Mucosa of descending colon (tissue), 3 donors: Measurements from ENCODE around the gene SPON1. TPM values are rescaled to one million over a fixed set of nuclear protein-coding genes. Genes with fewer than 3 reads are reported as not detected.

Experiments
- ATAC-seq: fragments of 200-7000 bp; cut with Tn5 transposase; one replicate; pipeline ENCODE4 v1.9.1; 2020; ENCODE audit warnings: mild to moderate bottlenecking, moderate library complexity
- DNase-seq, 3 donors: peaks; one replicate each; pipeline ENCODE4 v3.0.0-alpha.2; 2020
- H3K36me3 ChIP-seq: fragments of 200-600 bp; one replicate; pipeline ENCODE4 v1.8.0; 2021; ENCODE audit warnings: low read depth, mild to moderate bottlenecking
- H3K4me1 ChIP-seq: fragments of 200-600 bp; one replicate; pipeline ENCODE4 v1.8.0; 2021; ENCODE audit warnings: low read depth, mild to moderate bottlenecking
- H3K4me3 ChIP-seq: fragments of 200-600 bp; one replicate; pipeline ENCODE4 v1.8.0; 2021; ENCODE audit warnings: mild to moderate bottlenecking
- H3K9me3 ChIP-seq: fragments of 200-600 bp; one replicate; pipeline ENCODE4 v1.8.0; 2021; ENCODE audit warnings: mild to moderate bottlenecking
- CTCF ChIP-seq: fragments of 200-600 bp; IDR thresholded peaks from one replicate; pipeline ENCODE4 v1.8.0; 2022; ENCODE audit warnings: antibody characterized with exemption, mild to moderate bottlenecking
- intact Hi-C, 2 donors: fragments of 100-400 bp; cut with DNase I in 1 of 2; cut with micrococcal nuclease in 1 of 2; formaldehyde crosslinking; loops; one replicate each; pipeline versions ENCODE4 v1.11.0 to v1.11.1; 2022; cut with DNase I, micrococcal nuclease
- total RNA-seq, 3 donors: library from RNA; stranded (reverse); fragmentation: NEBNext Ultra II Directional in 2 of 3; extraction: Animal tissue kit (Norgen Biotek cat#: 25700) in 2 of 3; gene quantifications; one replicate each; pipeline versions ENCODE4 v1.2.1 to v1.2.4, GENCODE V29; 2021 to 2023
- donor health status: DM: no; HTN: no; CAD: no; lungs with moderate emphysema.
- donor health status: DM: no; HTN: no; CAD: no.
- donor health status: DM: no; HTN: yes; CAD: no.

SPON1 gene
- total RNA-seq, 3 donors from 2014 or later: 43.6 to 85.5 (median 64.2) TPM

DNA sequence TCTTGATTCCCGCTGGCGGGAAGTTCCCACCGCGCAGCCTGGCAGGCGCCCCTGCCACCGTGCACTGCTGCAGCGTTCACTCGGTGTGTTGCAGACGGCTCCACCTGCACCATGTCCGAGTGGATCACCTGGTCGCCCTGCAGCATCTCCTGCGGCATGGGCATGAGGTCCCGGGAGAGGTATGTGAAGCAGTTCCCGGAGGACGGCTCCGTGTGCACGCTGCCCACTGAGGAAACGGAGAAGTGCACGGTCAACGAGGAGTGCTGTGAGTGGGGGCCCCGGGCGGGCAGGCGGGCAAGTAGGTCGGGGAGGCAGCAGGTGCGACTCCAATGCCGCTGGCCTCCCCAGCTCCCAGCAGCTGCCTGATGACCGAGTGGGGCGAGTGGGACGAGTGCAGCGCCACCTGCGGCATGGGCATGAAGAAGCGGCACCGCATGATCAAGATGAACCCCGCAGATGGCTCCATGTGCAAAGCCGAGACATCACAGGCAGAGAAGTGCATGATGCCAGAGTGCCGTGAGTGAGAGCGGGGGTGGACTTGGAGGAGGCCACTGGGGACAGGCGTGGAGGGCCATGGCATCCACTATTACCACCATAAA is 296.8 kb downstream of the SPON1 start:
- intact Hi-C loops: no loop called here
- no peak for TF ChIP-seq CTCF
- H3K4me3 ChIP-seq: no peak overlapping the region
- no peak for ATAC-seq
- no peaks in the 10 kb centered on the region for H3K9me3 ChIP-seq
- no peaks in the 10 kb centered on the region for H3K36me3 ChIP-seq
- peak in 1 of 3 donors; percentile 54 for DNase-seq
- peaks cover 18% of the 10 kb centered on the region for H3K4me1 ChIP-seq

DNA sequence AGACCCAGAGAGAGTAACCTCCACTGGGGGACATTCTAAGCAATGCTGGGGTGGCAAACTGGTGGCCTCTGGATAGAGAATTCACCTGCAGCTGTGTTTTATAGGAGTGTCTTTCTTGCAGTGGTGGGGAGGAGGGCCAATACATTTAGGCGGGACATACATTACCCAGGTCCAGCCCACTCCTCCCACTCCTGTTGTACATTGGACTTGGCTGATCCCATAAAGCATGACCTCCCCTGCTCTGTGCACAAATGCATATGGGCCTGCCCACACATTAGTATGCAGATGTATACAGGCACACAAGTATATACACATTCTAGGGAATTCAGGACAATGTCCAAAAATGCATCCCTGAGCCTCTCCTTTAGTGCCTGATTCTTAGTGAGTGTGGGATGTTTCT is 297.4 kb downstream of the SPON1 start:
- DNase-seq (peak in 1 of 3 donors; percentile 29), ATAC-seq (peak; percentile 52)
- Histone ChIP-seq H3K4me1 (peaks cover 18% of the 10 kb centered on the region), H3K4me3 (no peak overlapping the region), H3K36me3 (no peaks in the 10 kb centered on the region), H3K9me3 (no peaks in the 10 kb centered on the region)
- TF ChIP-seq CTCF: no peak
- intact Hi-C loops: no loop called here

DNA sequence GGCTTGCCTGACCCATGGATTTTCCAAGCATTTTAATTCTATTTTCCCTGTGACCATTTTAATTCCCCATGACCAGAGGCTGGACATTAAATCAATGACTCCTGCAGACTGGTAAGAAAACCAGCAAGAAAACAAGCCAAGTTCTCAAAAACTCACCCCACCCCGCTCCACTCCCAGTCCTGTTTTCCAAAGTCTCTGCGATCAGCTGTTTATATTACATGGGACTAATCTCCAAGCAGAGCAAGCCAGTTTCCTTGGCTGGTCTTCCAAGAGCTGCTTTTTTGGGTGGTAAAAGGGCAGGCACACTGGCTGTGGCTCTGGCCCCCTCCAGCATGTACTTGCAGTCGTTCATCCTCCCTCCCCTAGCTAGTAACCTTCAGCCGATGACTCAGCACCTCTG is 298.5 kb downstream of the SPON1 start:
- H3K4me3 ChIP-seq: no peak overlapping the region
- no peak for TF ChIP-seq CTCF
- no peaks in the 10 kb centered on the region for H3K9me3 ChIP-seq
- intact Hi-C loops: no loop called here
- DNase-seq (no peak), ATAC-seq (no peak)
- no peaks in the 10 kb centered on the region for H3K36me3 ChIP-seq
- H3K4me1 ChIP-seq: peaks cover 18% of the 10 kb centered on the region

DNA sequence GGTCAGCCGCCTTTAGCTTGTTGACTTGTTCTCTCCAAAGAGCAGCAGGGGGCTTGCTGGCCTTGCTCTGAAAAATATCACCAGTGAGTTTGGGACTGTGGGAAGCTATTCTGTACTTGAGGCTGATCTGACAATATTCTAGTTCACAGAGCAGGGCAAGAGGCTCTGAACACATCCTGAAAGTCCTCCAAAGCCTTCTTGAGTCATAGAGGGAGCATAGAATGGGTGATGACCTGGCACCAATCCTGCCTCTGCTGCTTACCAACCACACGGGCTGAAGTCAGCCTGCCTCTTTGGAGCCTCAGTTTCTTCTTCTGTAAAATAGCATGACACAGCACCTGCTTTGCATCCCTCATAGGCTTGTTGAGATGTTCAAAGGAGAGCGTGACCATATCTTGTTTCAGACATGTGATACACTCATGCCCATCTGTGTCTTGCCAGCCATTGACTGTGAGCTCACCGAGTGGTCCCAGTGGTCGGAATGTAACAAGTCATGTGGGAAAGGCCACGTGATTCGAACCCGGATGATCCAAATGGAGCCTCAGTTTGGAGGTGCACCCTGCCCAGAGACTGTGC is 299.8 kb downstream of the SPON1 start:
- ATAC-seq: no peak
- TF ChIP-seq CTCF: no peak
- intact Hi-C loops: no loop called here
- Histone ChIP-seq H3K4me3 (no peak overlapping the region), H3K9me3 (no peaks in the 10 kb centered on the region), H3K36me3 (no peaks in the 10 kb centered on the region), H3K4me1 (peaks cover 18% of the 10 kb centered on the region)
- DNase-seq: no peak

DNA sequence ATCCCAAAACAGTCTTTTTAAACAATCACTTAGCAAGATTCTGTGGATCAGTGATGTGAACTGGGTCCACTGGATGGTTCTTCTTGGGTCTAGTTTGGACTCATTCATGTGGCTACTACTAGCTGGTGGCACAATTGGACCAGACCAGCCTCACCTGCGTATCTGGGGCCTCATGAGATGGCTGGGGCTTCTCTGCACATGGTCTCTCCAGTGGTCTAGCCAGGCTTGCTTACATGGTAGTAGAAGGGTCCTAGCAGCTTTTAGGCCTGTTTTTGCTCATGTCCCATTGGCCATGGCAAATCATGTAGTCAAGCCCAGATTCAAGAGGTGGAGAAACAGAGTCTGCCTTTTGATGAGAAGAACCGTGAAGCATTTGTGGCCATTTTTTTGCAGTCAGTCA is 302.4 kb downstream of the SPON1 start:
- no peaks in the 10 kb centered on the region for H3K36me3 ChIP-seq
- intact Hi-C loops: no loop called here

More for the DNA sequence above, 302.4 kb downstream of the SPON1 start:
- no peak for TF ChIP-seq CTCF
- DNase-seq: no peak
- no peak for ATAC-seq
- Histone ChIP-seq H3K4me3 (no peak overlapping the region), H3K9me3 (no peaks in the 10 kb centered on the region), H3K4me1 (peaks cover 7% of the 10 kb centered on the region)
